HL-60 (cell line): Measurements from ENCODE around the gene GNAS.
"Not testable (repeated sequence)": the region's sequence is repeated elsewhere in the genome, so short reads cannot be mapped to it uniquely, and the experiment has no call there.

Experiments used
- DNase-seq, 2 experiments: peaks; one replicate each; pipeline ENCODE4 v3.0.0-alpha.2; 2010 to 2020; ENCODE audit warnings: low read depth in 1 of 2, low spot score in 1 of 2
- H3K27ac ChIP-seq: fragments of 250-450 bp; sonication (Bioruptor Pico); replicated peaks from 2 replicates; pipeline ENCODE4 v1.5.1; 2020; ENCODE audit warnings: mild to moderate bottlenecking, moderate library complexity
- H3K27me3 ChIP-seq: fragments of 250-450 bp; sonication (Bioruptor Pico); 2 replicates; pipeline ENCODE4 v1.5.1; 2021; ENCODE audit warnings: mild to moderate bottlenecking, moderate library complexity; ENCODE audit not compliant: insufficient read depth, poor library complexity, severe bottlenecking
- H3K4me3 ChIP-seq: replicated peaks from 2 replicates; pipeline ENCODE4 v1.5.1; 2011; ENCODE audit warnings: mild to moderate bottlenecking, control low read depth, low read length; ENCODE audit not compliant: insufficient read depth
- GABPA ChIP-seq: IDR thresholded peaks from 2 replicates; pipeline ENCODE4 v1.6.1; 2012; ENCODE audit warnings: low read depth
- POLR2AphosphoS5 ChIP-seq: IDR thresholded peaks from 2 replicates; pipeline ENCODE4 v1.6.1; 2012; ENCODE audit warnings: low read depth
- REST ChIP-seq: IDR thresholded peaks from 2 replicates; pipeline ENCODE4 v1.6.1; 2012; ENCODE audit warnings: low read depth; ENCODE audit not compliant: insufficient replicate concordance
- SPI1 ChIP-seq: IDR thresholded peaks from 2 replicates; pipeline ENCODE4 v1.6.1; 2012; ENCODE audit warnings: low read depth, mild to moderate bottlenecking, borderline replicate concordance
- TF ChIP-seq, protein P1 (sequence below): IDR thresholded peaks from one replicate; pipeline ENCODE4 v1.5.1; 2011; ENCODE audit warnings: low read length, control low read depth, inconsistent platforms; ENCODE audit not compliant: insufficient read depth

The GNAS gene

DNA sequence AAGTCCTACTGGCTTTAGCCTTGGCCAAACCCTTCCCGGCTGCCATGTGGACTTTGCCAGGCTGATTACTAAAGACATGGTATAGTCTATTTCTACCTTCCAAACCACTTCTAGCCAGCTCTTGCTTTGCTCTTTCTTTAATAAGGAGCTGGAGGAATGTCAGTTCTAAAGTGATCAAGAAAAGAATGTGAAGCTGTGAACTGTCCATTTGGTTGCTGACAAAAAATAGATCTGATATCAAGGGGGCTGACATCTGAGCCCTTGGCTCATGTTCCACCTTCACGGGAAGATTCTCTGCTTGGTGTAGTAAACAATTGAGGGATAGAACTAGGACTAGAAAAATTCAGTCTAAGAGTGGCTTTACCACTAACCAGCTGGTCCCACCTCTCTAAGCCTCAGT, 24.4 kb upstream of the GNAS start:
- no peaks in the 10 kb centered on the region for H3K27me3 ChIP-seq
- no peak overlapping the region for H3K4me3 ChIP-seq
- no peak for TF ChIP-seq SPI1
- TF ChIP-seq, protein P1, sequence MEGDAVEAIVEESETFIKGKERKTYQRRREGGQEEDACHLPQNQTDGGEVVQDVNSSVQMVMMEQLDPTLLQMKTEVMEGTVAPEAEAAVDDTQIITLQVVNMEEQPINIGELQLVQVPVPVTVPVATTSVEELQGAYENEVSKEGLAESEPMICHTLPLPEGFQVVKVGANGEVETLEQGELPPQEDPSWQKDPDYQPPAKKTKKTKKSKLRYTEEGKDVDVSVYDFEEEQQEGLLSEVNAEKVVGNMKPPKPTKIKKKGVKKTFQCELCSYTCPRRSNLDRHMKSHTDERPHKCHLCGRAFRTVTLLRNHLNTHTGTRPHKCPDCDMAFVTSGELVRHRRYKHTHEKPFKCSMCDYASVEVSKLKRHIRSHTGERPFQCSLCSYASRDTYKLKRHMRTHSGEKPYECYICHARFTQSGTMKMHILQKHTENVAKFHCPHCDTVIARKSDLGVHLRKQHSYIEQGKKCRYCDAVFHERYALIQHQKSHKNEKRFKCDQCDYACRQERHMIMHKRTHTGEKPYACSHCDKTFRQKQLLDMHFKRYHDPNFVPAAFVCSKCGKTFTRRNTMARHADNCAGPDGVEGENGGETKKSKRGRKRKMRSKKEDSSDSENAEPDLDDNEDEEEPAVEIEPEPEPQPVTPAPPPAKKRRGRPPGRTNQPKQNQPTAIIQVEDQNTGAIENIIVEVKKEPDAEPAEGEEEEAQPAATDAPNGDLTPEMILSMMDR = no peak
- no peak for TF ChIP-seq GABPA
- TF ChIP-seq REST = no peak
- TF ChIP-seq POLR2AphosphoS5 = no peak
- no peak overlapping the region for H3K27ac ChIP-seq
- DNase-seq = no peak

DNA sequence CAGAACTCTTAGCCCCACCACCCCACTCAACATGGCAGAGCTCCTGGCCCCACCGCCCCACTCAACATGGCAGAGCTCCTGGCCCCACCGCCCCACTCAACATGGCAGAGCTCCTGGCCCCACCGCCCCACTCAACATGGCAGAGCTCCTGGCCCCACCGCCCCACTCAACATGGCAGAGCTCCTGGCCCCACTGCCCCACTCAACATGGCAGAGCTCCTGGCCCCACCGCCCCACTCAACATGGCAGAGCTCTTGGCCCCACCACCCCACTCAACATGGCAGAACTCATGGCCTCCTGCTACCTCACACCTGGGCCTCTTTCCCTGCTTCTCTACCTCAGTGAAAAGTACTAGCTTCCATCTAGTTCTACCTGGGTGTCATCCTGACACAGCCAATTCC, 23.7 kb upstream of the GNAS start:
- H3K27ac ChIP-seq, DNase-seq, H3K4me3 ChIP-seq, H3K27me3 ChIP-seq: not testable (repeated sequence)

DNA sequence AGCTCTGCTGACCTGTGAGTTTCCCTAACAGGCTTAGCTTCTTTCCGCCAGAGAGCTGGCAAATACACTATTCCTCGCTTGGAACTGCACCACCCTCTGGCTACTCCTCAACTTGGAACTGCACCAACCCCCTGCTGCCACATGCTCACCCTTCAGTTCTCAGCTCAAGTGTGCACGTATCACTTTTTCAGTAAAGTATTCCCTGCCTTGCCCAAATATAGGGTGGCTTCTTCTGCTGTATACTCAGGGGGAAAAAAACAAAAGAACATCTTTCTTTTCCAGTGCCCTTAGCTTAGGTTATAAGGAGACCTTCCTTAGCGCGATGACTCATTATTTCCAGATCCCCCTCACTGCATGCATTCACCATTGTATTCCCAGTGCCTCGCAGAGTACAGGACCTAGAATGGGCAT, 23.0 kb upstream of the GNAS start:
- Histone ChIP-seq H3K27me3 (no peaks in the 10 kb centered on the region), H3K4me3 (no peak overlapping the region), H3K27ac (no peak overlapping the region)
- DNase-seq = no peak
- TF ChIP-seq, protein P1 = no peak

GRCh38 chr20:58832457-58832856, 20.1 kb upstream of the GNAS start:
- Histone ChIP-seq H3K27ac (no peak overlapping the region), H3K4me3 (no peak overlapping the region), H3K27me3 (no peaks in the 10 kb centered on the region)
- peak; percentile 28 to 35 for DNase-seq
- TF ChIP-seq GABPA (no peak), POLR2AphosphoS5 (no peak), SPI1 (no peak), REST (no peak)
- TF ChIP-seq, protein P1 = no peak
